Mucosa of rectum (tissue), 2 donors: ENCODE data around the gene NOL11.
"Not testable (repeated sequence)": the region's sequence is repeated elsewhere in the genome, so short reads cannot be mapped to it uniquely, and the experiment has no call there.

Source experiments
- H3K27ac ChIP-seq, 2 donors: one replicate each; pipeline ENCODE4 v1.7.0; 2013; ENCODE audit warnings: inconsistent platforms in 2 of 2, low read depth in 2 of 2, low read length in 2 of 2
- H3K27me3 ChIP-seq, 2 donors: one replicate each; pipeline ENCODE4 v1.7.0; 2013; ENCODE audit warnings: low read length in 2 of 2; ENCODE audit not compliant: control insufficient read depth in 2 of 2, insufficient read depth in 2 of 2
- H3K36me3 ChIP-seq, 2 donors: one replicate each; pipeline ENCODE4 v1.7.0; 2013; ENCODE audit warnings: low read length in 2 of 2; ENCODE audit not compliant: control insufficient read depth in 2 of 2, insufficient read depth in 2 of 2
- H3K4me1 ChIP-seq, 2 donors: one replicate each; pipeline ENCODE4 v1.7.0; 2013; ENCODE audit warnings: low read length in 2 of 2, mild to moderate bottlenecking in 1 of 2; ENCODE audit not compliant: control insufficient read depth in 2 of 2, insufficient read depth in 2 of 2
- H3K4me3 ChIP-seq, 2 donors: one replicate each; pipeline ENCODE4 v1.7.0; 2013; ENCODE audit warnings: low read length in 2 of 2
- H3K9ac ChIP-seq, 2 donors: one replicate each; pipeline ENCODE4 v1.7.0; 2013; ENCODE audit warnings: low read length in 2 of 2, low read depth in 1 of 2, mild to moderate bottlenecking in 1 of 2
- H3K9me3 ChIP-seq, 2 donors: one replicate each; pipeline ENCODE4 v1.7.0; 2013; ENCODE audit warnings: low read length in 2 of 2; ENCODE audit not compliant: control insufficient read depth in 2 of 2
- donor health status: healthy.
- donor health status: Normal muscosa, but diverticular disease.

Gene NOL11

GRCh38 chr17:67685351-67685750 lies 32.4 kb upstream of the NOL11 start:
- Histone ChIP-seq H3K36me3 (no peaks in the 10 kb centered on the region), H3K27me3 (no peaks in the 10 kb centered on the region), H3K4me3 (no peak overlapping the region), H3K9me3 (no peaks in the 10 kb centered on the region), H3K27ac (no peak overlapping the region), H3K4me1 (no peaks in the 10 kb centered on the region), H3K9ac (no peak overlapping the region)

- H3K9ac ChIP-seq, result no peak overlapping the region
- no peaks in the 10 kb centered on the region for H3K4me1 ChIP-seq
- no peaks in the 10 kb centered on the region for H3K9me3 ChIP-seq
- no peak overlapping the region for H3K4me3 ChIP-seq
- H3K27ac ChIP-seq, result no peak overlapping the region
- H3K36me3 ChIP-seq, result no peaks in the 10 kb centered on the region
- no peaks in the 10 kb centered on the region for H3K27me3 ChIP-seq
Observed at GRCh38 chr17:67686241-67686640, 31.5 kb upstream of the NOL11 start.

- no peak overlapping the region for H3K9ac ChIP-seq
- no peaks in the 10 kb centered on the region for H3K9me3 ChIP-seq
- H3K27me3 ChIP-seq, result no peaks in the 10 kb centered on the region
- no peaks in the 10 kb centered on the region for H3K36me3 ChIP-seq
- H3K4me3 ChIP-seq, result no peak overlapping the region
- no peaks in the 10 kb centered on the region for H3K4me1 ChIP-seq
- no peak overlapping the region for H3K27ac ChIP-seq
Observed at GRCh38 chr17:67687511-67687910, 30.2 kb upstream of the NOL11 start.

GRCh38 chr17:67689534-67690177 lies 28.1 kb upstream of the NOL11 start:
- no peak overlapping the region for H3K4me3 ChIP-seq
- H3K9ac ChIP-seq, result no peak overlapping the region
- H3K27ac ChIP-seq, result no peak overlapping the region
- H3K36me3 ChIP-seq, result no peaks in the 10 kb centered on the region
- H3K27me3 ChIP-seq, result no peaks in the 10 kb centered on the region
- no peaks in the 10 kb centered on the region for H3K4me1 ChIP-seq
- H3K9me3 ChIP-seq, result no peaks in the 10 kb centered on the region

- Histone ChIP-seq H3K9ac (no peak overlapping the region), H3K4me3 (no peak overlapping the region), H3K36me3 (no peaks in the 10 kb centered on the region), H3K9me3 (no peaks in the 10 kb centered on the region), H3K4me1 (no peaks in the 10 kb centered on the region), H3K27ac (no peak overlapping the region), H3K27me3 (no peaks in the 10 kb centered on the region)
Observed at GRCh38 chr17:67693811-67694210, 23.9 kb upstream of the NOL11 start.

- Histone ChIP-seq H3K27me3 (no peaks in the 10 kb centered on the region), H3K4me1 (no peaks in the 10 kb centered on the region), H3K9ac (no peak overlapping the region), H3K9me3 (no peaks in the 10 kb centered on the region), H3K4me3 (no peak overlapping the region), H3K36me3 (no peaks in the 10 kb centered on the region), H3K27ac (no peak overlapping the region)
Observed at GRCh38 chr17:67696347-67696746, 21.4 kb upstream of the NOL11 start.

- Histone ChIP-seq H3K27me3 (no peaks in the 10 kb centered on the region), H3K27ac (no peak overlapping the region), H3K9me3 (no peaks in the 10 kb centered on the region), H3K4me1 (no peaks in the 10 kb centered on the region), H3K36me3 (no peaks in the 10 kb centered on the region), H3K9ac (no peak overlapping the region), H3K4me3 (no peak overlapping the region)
Observed at GRCh38 chr17:67696853-67697498, 20.8 kb upstream of the NOL11 start.

- H3K4me3 ChIP-seq, result no peak overlapping the region
Observed at GRCh38 chr17:67700037-67700724, 17.6 kb upstream of the NOL11 start.

GRCh38 chr17:67700725-67701119 lies 17.0 kb upstream of the NOL11 start:
- no peak overlapping the region for H3K27ac ChIP-seq
- no peaks in the 10 kb centered on the region for H3K27me3 ChIP-seq
- H3K9me3 ChIP-seq, result no peaks in the 10 kb centered on the region
- no peaks in the 10 kb centered on the region for H3K36me3 ChIP-seq
- H3K4me1 ChIP-seq, result no peaks in the 10 kb centered on the region
- H3K4me3 ChIP-seq, result no peak overlapping the region
- no peak overlapping the region for H3K9ac ChIP-seq

More at GRCh38 chr17:67700037-67700724, 17.6 kb upstream of the NOL11 start:
- no peaks in the 10 kb centered on the region for H3K36me3 ChIP-seq
- no peak overlapping the region for H3K9ac ChIP-seq
- H3K27ac ChIP-seq, result no peak overlapping the region
- no peaks in the 10 kb centered on the region for H3K4me1 ChIP-seq
- H3K27me3 ChIP-seq, result no peaks in the 10 kb centered on the region
- no peaks in the 10 kb centered on the region for H3K9me3 ChIP-seq

- H3K27ac ChIP-seq, H3K4me3 ChIP-seq, H3K27me3 ChIP-seq, H3K36me3 ChIP-seq, H3K4me1 ChIP-seq, H3K9ac ChIP-seq, H3K9me3 ChIP-seq: not testable (repeated sequence)
Observed at GRCh38 chr17:67702861-67703260, 14.9 kb upstream of the NOL11 start.
